ENCODE measurements around the gene TLE7.

Gene TLE7

DNA sequence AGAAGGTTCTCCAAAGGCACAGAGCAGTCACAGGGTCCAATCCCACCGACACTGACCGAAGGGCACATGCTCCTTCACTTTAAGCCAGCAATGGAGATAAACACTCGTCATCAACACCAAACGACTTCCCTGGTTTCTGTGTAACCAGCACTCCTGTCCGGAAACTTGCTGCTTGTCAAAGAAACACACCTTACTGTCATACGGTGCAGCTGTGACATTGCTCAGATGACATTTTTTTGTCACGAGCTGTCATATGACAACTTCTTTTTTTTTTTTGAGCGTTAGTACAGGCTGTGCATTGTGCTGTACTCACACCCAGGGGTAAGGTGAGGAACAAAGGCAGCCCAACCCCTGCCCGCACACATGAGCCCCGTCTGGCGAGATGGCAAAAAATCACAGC, 39.2 kb downstream of the TLE7 start:
- H3K4me1 ChIP-seq (ENCODE audit: insufficient read depth, low read length) = no peaks in the 10 kb centered on the region
- H2AFZ ChIP-seq (ENCODE audit: low read depth, low read length) = no peak overlapping the region
- ATAC-seq (ENCODE audit: insufficient read depth, low read depth) = no peak
- H4K20me1 ChIP-seq (ENCODE audit: insufficient read depth, low read length) = no peaks in the 10 kb centered on the region
- H3K27me3 ChIP-seq (ENCODE audit: insufficient read depth, low read length, poor library complexity) = peaks cover 16% of the 10 kb centered on the region
- no peaks in the 10 kb centered on the region for H3K79me2 ChIP-seq (ENCODE audit: insufficient read depth, low read length)
- H3K4me3 ChIP-seq (ENCODE audit: low read depth in 1 of 2, low read length in 2 of 2) = no peak overlapping the region
- no peak overlapping the region for H3K27ac ChIP-seq (ENCODE audit: low read length)
- DNase-seq = no peak
- H3K9me3 ChIP-seq (ENCODE audit: insufficient read depth, low read length, severe bottlenecking) = no peaks in the 10 kb centered on the region
- TF ChIP-seq, protein P1, sequence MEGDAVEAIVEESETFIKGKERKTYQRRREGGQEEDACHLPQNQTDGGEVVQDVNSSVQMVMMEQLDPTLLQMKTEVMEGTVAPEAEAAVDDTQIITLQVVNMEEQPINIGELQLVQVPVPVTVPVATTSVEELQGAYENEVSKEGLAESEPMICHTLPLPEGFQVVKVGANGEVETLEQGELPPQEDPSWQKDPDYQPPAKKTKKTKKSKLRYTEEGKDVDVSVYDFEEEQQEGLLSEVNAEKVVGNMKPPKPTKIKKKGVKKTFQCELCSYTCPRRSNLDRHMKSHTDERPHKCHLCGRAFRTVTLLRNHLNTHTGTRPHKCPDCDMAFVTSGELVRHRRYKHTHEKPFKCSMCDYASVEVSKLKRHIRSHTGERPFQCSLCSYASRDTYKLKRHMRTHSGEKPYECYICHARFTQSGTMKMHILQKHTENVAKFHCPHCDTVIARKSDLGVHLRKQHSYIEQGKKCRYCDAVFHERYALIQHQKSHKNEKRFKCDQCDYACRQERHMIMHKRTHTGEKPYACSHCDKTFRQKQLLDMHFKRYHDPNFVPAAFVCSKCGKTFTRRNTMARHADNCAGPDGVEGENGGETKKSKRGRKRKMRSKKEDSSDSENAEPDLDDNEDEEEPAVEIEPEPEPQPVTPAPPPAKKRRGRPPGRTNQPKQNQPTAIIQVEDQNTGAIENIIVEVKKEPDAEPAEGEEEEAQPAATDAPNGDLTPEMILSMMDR (IDR thresholded peaks at IDR 0.05; ENCODE audit: borderline replicate concordance, extremely low read depth, low read length, poor library complexity, severe bottlenecking) = no peak
- TF ChIP-seq EZH2 (IDR thresholded peaks at IDR 0.05; ENCODE audit: borderline replicate concordance, low read depth, low read length, severe bottlenecking) = no peak
- H3K36me3 ChIP-seq (ENCODE audit: insufficient read depth, low read length) = no peaks in the 10 kb centered on the region
- no peak overlapping the region for H3K9ac ChIP-seq (ENCODE audit: low read depth, low read length)
- no peak overlapping the region for H3K4me2 ChIP-seq (ENCODE audit: insufficient read depth, low read length)

DNA sequence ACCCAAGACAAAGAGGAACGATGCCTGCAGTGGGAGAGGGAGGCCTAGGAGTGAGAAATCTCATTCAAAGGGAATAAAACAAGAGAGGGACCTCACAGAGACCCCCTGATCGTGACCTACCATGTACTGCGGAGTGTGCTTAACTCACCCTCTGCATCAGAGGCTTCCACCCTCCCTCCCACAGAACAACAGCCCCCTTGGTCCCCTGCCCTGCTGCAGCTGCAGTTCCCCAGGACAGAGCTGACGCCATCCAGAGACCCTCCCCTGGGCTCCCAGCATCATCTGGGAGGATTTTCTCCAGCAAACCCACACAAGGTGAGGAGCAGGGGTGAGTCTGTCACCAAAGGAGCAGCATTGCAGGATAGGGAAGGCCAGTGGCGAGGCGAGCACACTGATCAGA, 39.8 kb downstream of the TLE7 start:
- no peaks in the 10 kb centered on the region for H4K20me1 ChIP-seq (ENCODE audit: insufficient read depth, low read length)
- peaks cover 12% of the 10 kb centered on the region for H3K27me3 ChIP-seq (ENCODE audit: insufficient read depth, low read length, poor library complexity)
- H3K4me3 ChIP-seq (ENCODE audit: low read depth in 1 of 2, low read length in 2 of 2) = no peak overlapping the region
- no peaks in the 10 kb centered on the region for H3K79me2 ChIP-seq (ENCODE audit: insufficient read depth, low read length)
- H3K27ac ChIP-seq (ENCODE audit: low read length) = no peak overlapping the region
- H2AFZ ChIP-seq (ENCODE audit: low read depth, low read length) = no peak overlapping the region
- TF ChIP-seq EZH2 (IDR thresholded peaks at IDR 0.05; ENCODE audit: borderline replicate concordance, low read depth, low read length, severe bottlenecking) = no peak
- TF ChIP-seq, protein P1 (IDR thresholded peaks at IDR 0.05; ENCODE audit: borderline replicate concordance, extremely low read depth, low read length, poor library complexity, severe bottlenecking) = no peak
- H3K4me1 ChIP-seq (ENCODE audit: insufficient read depth, low read length) = no peaks in the 10 kb centered on the region
- no peak for ATAC-seq (ENCODE audit: insufficient read depth, low read depth)
- no peak for DNase-seq
- no peak overlapping the region for H3K4me2 ChIP-seq (ENCODE audit: insufficient read depth, low read length)
- no peaks in the 10 kb centered on the region for H3K9me3 ChIP-seq (ENCODE audit: insufficient read depth, low read length, severe bottlenecking)
- no peaks in the 10 kb centered on the region for H3K36me3 ChIP-seq (ENCODE audit: insufficient read depth, low read length)
- no peak overlapping the region for H3K9ac ChIP-seq (ENCODE audit: low read depth, low read length)

DNA sequence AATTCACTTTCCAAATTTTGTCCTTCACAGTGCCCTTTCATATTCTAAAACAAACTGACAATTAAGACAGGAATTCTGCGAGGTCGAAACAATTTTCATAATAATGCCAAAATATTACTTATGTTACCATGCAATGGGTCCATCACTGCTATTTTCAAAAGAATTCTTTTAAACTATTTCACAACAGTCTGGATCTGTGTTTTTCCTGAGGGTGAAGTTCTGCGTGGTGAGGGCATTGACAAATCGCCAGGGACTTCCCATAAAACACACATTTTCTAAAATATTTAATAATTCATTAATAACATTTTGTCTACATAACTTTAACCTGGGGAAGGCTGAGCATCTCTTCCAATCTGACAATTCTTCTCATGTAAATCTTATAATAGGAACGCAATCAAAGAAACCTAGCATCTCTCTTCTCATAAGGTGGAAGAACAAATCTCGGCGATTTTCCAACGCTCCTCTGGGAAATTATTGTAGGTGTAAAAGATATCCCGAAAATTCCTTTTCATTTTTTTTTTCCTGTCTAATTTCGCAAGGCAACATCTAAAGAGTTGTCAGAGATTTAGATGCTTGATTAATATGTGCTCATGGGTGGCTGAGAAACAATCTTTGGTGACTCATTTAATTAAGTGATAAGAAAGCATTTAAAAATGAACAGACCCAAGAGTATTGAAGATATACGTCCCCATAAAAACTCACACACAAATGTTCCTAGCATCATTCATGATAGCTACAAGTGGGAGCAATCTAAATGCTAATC, 41.9 kb downstream of the TLE7 start:
- Histone ChIP-seq H3K4me3 (ENCODE audit: low read depth in 1 of 2, low read length in 2 of 2) (no peak overlapping the region), H4K20me1 (ENCODE audit: insufficient read depth, low read length) (no peaks in the 10 kb centered on the region), H3K36me3 (ENCODE audit: insufficient read depth, low read length) (no peaks in the 10 kb centered on the region), H3K79me2 (ENCODE audit: insufficient read depth, low read length) (no peaks in the 10 kb centered on the region), H3K9ac (ENCODE audit: low read depth, low read length) (no peak overlapping the region), H3K4me2 (ENCODE audit: insufficient read depth, low read length) (no peak overlapping the region), H3K9me3 (ENCODE audit: insufficient read depth, low read length, severe bottlenecking) (no peaks in the 10 kb centered on the region), H3K27me3 (ENCODE audit: insufficient read depth, low read length, poor library complexity) (no peaks in the 10 kb centered on the region), H3K27ac (ENCODE audit: low read length) (no peak overlapping the region), H2AFZ (ENCODE audit: low read depth, low read length) (no peak overlapping the region), H3K4me1 (ENCODE audit: insufficient read depth, low read length) (no peaks in the 10 kb centered on the region)
- DNase-seq (no peak), ATAC-seq (ENCODE audit: insufficient read depth, low read depth) (no peak)
- no peak for TF ChIP-seq EZH2 (IDR thresholded peaks at IDR 0.05; ENCODE audit: borderline replicate concordance, low read depth, low read length, severe bottlenecking)

DNA sequence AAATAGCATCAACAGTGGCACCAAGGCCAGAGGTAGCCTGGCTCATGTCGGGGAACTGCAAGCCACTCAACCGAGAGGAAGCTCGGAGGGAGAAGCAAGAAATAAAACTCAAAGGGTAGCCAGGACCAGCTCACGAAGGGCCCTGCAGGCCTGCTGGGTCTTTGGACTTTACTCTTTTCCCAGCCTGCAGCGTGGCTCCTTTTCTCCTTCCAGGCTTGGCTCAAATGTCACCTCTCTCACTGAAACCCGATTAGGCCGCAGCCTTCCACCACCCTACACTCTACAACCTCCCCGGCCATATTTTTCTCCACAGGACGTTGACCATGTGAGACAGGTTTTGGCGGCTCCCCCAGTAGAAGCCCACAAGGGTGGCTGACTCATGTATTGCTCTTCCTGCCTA, 45.3 kb downstream of the TLE7 start:
- Histone ChIP-seq H3K4me2 (ENCODE audit: insufficient read depth, low read length) (no peak overlapping the region), H4K20me1 (ENCODE audit: insufficient read depth, low read length) (no peaks in the 10 kb centered on the region; the same call in 1 of the 2 replicates), H3K4me1 (ENCODE audit: insufficient read depth, low read length) (no peaks in the 10 kb centered on the region), H3K27me3 (ENCODE audit: insufficient read depth, low read length, poor library complexity) (no peaks in the 10 kb centered on the region), H3K79me2 (ENCODE audit: insufficient read depth, low read length) (no peaks in the 10 kb centered on the region), H3K9ac (ENCODE audit: low read depth, low read length) (no peak overlapping the region), H3K36me3 (ENCODE audit: insufficient read depth, low read length) (no peaks in the 10 kb centered on the region), H3K4me3 (ENCODE audit: low read depth in 1 of 2, low read length in 2 of 2) (no peak overlapping the region), H3K9me3 (ENCODE audit: insufficient read depth, low read length, severe bottlenecking) (no peaks in the 10 kb centered on the region), H2AFZ (ENCODE audit: low read depth, low read length) (no peak overlapping the region), H3K27ac (ENCODE audit: low read length) (no peak overlapping the region)
- DNase-seq (no peak), ATAC-seq (ENCODE audit: insufficient read depth, low read depth) (no peak)
- TF ChIP-seq, protein P1 (IDR thresholded peaks at IDR 0.05; ENCODE audit: borderline replicate concordance, extremely low read depth, low read length, poor library complexity, severe bottlenecking) = no peak
- TF ChIP-seq EZH2 (IDR thresholded peaks at IDR 0.05; ENCODE audit: borderline replicate concordance, low read depth, low read length, severe bottlenecking) = no peak
